Fibroblast of mammary gland (primary cell): Measurements from ENCODE around the gene PTPRE.

Experiments used
- DNase-seq: peaks from one replicate; pipeline ENCODE4 v3.0.0-alpha.2; 2010; ENCODE audit warnings: low read depth
- H3K4me3 ChIP-seq: 2 replicates; pipeline ENCODE4 v1.5.1; 2011; ENCODE audit warnings: low read depth, mild to moderate bottlenecking, low read length, moderate library complexity; ENCODE audit not compliant: control insufficient read depth
- TF ChIP-seq, protein P1 (sequence below): conservative IDR thresholded peaks from 2 replicates; pipeline ENCODE4 v1.5.1; 2011; ENCODE audit warnings: low read depth, low read length, inconsistent platforms; ENCODE audit not compliant: control insufficient read depth, insufficient read depth

PTPRE gene

DNA sequence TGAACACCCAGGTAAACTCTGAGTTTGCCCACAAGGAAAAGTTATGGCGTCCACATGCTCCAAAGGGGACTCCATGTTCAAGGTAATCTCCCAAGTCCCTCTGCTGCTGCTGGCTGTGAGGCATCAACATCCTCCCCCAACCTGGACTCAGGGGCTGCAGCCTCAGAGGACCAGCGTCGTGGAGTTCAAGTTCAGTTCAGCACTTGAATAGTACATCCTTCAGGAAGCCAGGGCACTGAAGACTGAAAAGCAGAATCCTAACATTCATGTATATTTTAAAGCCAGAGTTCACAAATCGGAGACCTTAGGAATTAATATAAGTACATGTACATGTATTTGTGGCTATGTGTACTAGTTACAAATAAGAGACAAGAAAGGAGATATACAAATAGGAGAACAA, 90.4 kb downstream of the PTPRE start:
- TF ChIP-seq, protein P1, sequence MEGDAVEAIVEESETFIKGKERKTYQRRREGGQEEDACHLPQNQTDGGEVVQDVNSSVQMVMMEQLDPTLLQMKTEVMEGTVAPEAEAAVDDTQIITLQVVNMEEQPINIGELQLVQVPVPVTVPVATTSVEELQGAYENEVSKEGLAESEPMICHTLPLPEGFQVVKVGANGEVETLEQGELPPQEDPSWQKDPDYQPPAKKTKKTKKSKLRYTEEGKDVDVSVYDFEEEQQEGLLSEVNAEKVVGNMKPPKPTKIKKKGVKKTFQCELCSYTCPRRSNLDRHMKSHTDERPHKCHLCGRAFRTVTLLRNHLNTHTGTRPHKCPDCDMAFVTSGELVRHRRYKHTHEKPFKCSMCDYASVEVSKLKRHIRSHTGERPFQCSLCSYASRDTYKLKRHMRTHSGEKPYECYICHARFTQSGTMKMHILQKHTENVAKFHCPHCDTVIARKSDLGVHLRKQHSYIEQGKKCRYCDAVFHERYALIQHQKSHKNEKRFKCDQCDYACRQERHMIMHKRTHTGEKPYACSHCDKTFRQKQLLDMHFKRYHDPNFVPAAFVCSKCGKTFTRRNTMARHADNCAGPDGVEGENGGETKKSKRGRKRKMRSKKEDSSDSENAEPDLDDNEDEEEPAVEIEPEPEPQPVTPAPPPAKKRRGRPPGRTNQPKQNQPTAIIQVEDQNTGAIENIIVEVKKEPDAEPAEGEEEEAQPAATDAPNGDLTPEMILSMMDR, result no peak
- no peak overlapping the region for H3K4me3 ChIP-seq
- no peak for DNase-seq

- TF ChIP-seq, protein P1, result no peak
- no peak overlapping the region for H3K4me3 ChIP-seq
Observed at GRCh38 chr10:127997937-127998336, 91.0 kb downstream of the PTPRE start.

GRCh38 chr10:127998501-127999144, 91.7 kb downstream of the PTPRE start:
- TF ChIP-seq, protein P1, result no peak
- no peak overlapping the region for H3K4me3 ChIP-seq
- DNase-seq, result no peak

More at GRCh38 chr10:127997937-127998336, 91.0 kb downstream of the PTPRE start:
- peak; percentile 60 for DNase-seq

DNA sequence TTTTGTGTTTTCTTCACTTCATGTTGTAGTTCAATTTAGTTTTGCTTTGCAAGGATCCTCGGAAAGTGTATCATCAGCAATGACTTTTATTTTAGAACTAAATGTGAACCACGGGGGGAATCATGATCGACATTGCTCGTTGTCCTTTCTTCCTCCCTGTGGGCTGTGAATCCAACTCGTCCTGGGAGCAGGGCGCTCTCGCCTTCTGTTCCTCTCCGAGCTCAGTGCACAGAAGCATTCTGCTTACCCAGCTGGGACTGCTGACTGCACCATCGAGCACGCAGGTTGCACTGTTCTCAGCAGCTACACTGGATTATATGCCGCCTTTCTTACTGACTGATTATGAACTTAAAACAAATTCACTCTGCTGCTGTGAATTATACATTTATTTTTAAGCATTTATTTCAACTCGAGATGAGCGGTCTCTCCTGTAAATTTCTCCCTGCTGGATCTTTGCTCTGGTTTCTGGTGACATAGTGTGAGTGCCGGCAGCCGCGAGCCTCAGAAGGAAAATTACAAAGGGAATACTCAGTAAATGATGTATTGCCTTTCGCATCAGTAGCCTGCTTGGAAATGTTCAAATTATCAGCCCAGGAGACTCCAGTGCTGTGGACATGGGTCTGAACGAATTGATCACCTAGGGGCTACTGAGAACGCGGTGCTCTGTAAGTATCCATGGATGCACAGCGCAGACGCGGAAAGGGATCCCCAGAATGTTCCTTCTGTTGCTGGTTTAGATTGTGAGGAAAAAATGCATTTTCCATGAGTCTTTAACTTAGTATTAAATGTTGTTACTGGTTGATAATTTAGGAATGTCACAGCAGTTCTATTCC, 92.6 kb downstream of the PTPRE start:
- TF ChIP-seq, protein P1, result no peak
- H3K4me3 ChIP-seq, result no peak overlapping the region
- no peak for DNase-seq

- TF ChIP-seq, protein P1, result no peak
- H3K4me3 ChIP-seq, result no peak overlapping the region
- DNase-seq, result no peak
Observed at GRCh38 chr10:128000471-128001362, 93.8 kb downstream of the PTPRE start.

DNA sequence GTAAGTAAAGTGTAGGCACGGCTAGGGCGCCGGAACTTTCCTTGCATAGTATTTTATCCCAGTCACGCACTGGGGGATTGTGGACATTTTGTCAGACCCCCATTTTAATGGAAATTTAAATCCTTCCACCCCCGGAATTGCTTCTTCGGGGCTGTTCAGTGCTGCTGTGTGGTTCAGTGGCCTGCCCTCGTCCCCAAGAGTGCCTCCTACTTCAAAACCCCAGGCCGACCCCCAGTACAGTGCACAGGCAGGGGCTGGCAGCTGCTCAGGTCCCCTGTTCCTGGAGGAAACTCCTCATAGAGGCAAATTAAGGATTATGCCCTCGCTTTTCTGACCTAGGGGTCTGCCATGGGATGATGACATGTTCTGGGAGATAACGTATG, 94.5 kb downstream of the PTPRE start:
- TF ChIP-seq, protein P1, result no peak
- no peak for DNase-seq
- H3K4me3 ChIP-seq, result no peak overlapping the region
